ENCODE results near the gene KIF1A. TPM values are rescaled to one million over a fixed set of nuclear protein-coding genes. Genes with fewer than 3 reads are reported as not detected.

Gene KIF1A
- total RNA-seq, 1 donor: not detected

DNA sequence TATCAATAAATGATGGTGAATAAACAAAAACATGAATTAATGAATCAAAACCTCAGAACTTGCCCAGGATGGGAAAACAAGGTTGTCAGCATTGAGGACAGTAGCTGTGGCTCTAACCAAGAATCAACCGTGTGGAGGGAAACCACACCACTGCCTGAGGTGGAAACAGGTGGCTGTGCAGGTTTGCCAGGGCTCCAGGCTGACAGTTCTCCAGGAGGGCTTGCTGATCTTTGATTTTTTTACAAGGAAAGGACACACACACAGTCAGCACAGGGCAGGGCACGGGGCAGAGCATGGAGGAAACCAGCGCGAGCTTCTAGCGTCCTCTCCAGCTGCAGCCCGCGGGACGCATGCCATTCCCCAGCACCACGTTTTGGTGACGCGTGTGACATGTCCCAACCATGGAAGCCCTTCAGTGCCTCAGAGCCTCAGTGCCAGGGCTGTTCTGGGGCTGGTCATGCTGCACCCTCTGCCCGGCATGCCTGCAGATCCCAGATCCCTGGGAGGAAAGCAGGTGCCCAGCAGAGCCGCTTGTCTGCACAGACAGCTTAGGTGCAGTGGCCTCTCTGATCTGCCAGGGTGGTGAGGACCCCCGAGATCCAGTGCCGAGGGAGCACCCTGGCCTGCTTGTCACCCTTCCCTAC is 32.8 kb upstream of the KIF1A start:
- no peak overlapping the region for H3K4me3 ChIP-seq (ENCODE audit: insufficient read depth, low read length)
- H3K27me3 ChIP-seq (ENCODE audit: insufficient read depth, low read length): peaks cover 3% of the 10 kb centered on the region
- H3K36me3 ChIP-seq (ENCODE audit: insufficient read depth, low read length): no peaks in the 10 kb centered on the region
- DNase-seq (ENCODE audit: insufficient read length, low spot score, missing footprints): peak; percentile 71
- no peak overlapping the region for H3K27ac ChIP-seq (ENCODE audit: low read depth, low read length)
- H3K4me2 ChIP-seq (ENCODE audit: insufficient read depth, low read length): no peak overlapping the region
- no peaks in the 10 kb centered on the region for H3K9me3 ChIP-seq (ENCODE audit: low read depth, low read length)
- no peaks in the 10 kb centered on the region for H3K79me2 ChIP-seq (ENCODE audit: insufficient read depth, low read length)
- no peak overlapping the region for H2AFZ ChIP-seq (ENCODE audit: low read length)
- TF ChIP-seq, protein P1, sequence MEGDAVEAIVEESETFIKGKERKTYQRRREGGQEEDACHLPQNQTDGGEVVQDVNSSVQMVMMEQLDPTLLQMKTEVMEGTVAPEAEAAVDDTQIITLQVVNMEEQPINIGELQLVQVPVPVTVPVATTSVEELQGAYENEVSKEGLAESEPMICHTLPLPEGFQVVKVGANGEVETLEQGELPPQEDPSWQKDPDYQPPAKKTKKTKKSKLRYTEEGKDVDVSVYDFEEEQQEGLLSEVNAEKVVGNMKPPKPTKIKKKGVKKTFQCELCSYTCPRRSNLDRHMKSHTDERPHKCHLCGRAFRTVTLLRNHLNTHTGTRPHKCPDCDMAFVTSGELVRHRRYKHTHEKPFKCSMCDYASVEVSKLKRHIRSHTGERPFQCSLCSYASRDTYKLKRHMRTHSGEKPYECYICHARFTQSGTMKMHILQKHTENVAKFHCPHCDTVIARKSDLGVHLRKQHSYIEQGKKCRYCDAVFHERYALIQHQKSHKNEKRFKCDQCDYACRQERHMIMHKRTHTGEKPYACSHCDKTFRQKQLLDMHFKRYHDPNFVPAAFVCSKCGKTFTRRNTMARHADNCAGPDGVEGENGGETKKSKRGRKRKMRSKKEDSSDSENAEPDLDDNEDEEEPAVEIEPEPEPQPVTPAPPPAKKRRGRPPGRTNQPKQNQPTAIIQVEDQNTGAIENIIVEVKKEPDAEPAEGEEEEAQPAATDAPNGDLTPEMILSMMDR (IDR thresholded peaks at IDR 0.05; ENCODE audit: extremely low read depth, low read depth, low read length): no peak
- H3K4me1 ChIP-seq (ENCODE audit: insufficient read depth, low read length): no peaks in the 10 kb centered on the region
- peaks cover 2% of the 10 kb centered on the region for H4K20me1 ChIP-seq (ENCODE audit: insufficient read depth, low read length)

DNA sequence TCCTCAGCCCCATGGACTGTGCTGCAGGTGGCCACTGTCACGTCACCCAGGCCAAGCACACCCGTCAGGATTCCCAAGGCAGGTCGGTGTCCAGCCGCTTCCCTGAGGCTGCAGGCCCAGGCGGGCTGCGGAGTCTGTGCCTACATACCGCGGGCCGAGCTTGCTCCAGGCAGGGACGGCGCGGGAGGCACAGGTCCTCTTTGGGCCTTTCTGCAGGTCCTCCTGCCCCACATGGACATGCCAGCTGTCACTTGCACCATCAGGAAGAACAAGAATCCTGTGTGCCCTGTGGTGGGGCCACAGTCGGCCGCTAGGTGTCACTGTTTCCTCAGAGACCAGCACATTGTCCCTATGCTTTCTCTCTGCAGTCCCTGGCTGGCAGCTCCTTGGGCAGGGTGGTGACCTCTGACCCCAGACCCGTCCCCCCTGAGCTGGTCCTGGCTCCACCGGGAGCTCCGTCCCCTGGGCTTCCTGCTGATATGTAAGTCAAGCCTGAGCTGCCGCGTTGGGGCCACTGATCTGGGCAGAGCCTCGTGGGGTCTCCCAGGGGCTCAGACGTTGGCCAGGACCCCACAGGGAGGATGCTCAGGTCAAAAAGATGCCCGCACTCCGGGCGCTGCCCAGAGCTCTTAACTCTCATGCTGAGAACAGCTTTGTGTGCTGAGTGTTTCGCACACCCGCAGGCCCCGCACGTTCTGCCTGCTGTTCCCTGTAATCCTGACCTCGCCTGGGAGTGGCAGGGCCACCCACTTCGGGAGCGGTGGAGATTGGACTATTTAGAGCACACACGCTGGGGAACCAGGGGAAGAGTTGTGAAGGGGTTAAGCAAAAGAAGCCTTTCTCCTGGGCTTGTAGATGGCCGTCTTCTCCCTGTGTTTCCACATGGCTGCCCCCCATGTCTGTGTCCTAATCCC is 31.3 kb upstream of the KIF1A start:
- Histone ChIP-seq H3K27me3 (ENCODE audit: insufficient read depth, low read length) (peaks cover 3% of the 10 kb centered on the region), H2AFZ (ENCODE audit: low read length) (no peak overlapping the region)

DNA sequence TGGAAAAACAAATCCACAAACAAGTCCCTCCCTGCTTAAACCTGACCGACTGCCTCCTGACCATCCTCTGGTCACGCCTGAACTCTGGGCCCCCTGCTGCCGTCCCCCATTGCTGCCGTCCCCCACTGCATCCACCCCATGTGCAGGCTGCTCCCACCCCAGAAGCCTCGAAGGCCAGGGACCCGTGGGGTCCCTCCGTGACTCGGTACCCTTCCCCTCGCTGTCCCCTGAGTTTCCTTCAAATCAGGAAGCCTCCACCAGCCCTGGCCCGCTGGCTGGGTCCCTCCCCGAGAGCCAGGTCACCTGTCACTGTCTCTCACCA is 30.7 kb upstream of the KIF1A start:
- TF ChIP-seq, protein P1 (IDR thresholded peaks at IDR 0.05; ENCODE audit: extremely low read depth, low read depth, low read length): no peak
- Histone ChIP-seq H3K27ac (ENCODE audit: low read depth, low read length) (no peak overlapping the region), H3K9me3 (ENCODE audit: low read depth, low read length) (no peaks in the 10 kb centered on the region), H2AFZ (ENCODE audit: low read length) (no peak overlapping the region), H3K27me3 (ENCODE audit: insufficient read depth, low read length) (peaks cover 3% of the 10 kb centered on the region), H3K4me1 (ENCODE audit: insufficient read depth, low read length) (no peaks in the 10 kb centered on the region), H3K79me2 (ENCODE audit: insufficient read depth, low read length) (no peaks in the 10 kb centered on the region), H3K36me3 (ENCODE audit: insufficient read depth, low read length) (no peaks in the 10 kb centered on the region), H4K20me1 (ENCODE audit: insufficient read depth, low read length) (peaks cover 2% of the 10 kb centered on the region), H3K4me2 (ENCODE audit: insufficient read depth, low read length) (no peak overlapping the region), H3K4me3 (ENCODE audit: insufficient read depth, low read length) (no peak overlapping the region)
- peak; percentile 51 for DNase-seq (ENCODE audit: insufficient read length, low spot score, missing footprints)

More for the DNA sequence above, 31.3 kb upstream of the KIF1A start:
- no peak overlapping the region for H3K27ac ChIP-seq (ENCODE audit: low read depth, low read length)
- TF ChIP-seq, protein P1 (IDR thresholded peaks at IDR 0.05; ENCODE audit: extremely low read depth, low read depth, low read length): peak; percentile 91
- H3K9me3 ChIP-seq (ENCODE audit: low read depth, low read length): no peaks in the 10 kb centered on the region
- no peaks in the 10 kb centered on the region for H3K79me2 ChIP-seq (ENCODE audit: insufficient read depth, low read length)
- no peak overlapping the region for H3K4me2 ChIP-seq (ENCODE audit: insufficient read depth, low read length)
- peaks cover 2% of the 10 kb centered on the region for H4K20me1 ChIP-seq (ENCODE audit: insufficient read depth, low read length)
- no peaks in the 10 kb centered on the region for H3K4me1 ChIP-seq (ENCODE audit: insufficient read depth, low read length)
- peak; percentile 99 for DNase-seq (ENCODE audit: insufficient read length, low spot score, missing footprints)
- H3K4me3 ChIP-seq (ENCODE audit: insufficient read depth, low read length): no peak overlapping the region
- H3K36me3 ChIP-seq (ENCODE audit: insufficient read depth, low read length): no peaks in the 10 kb centered on the region

DNA sequence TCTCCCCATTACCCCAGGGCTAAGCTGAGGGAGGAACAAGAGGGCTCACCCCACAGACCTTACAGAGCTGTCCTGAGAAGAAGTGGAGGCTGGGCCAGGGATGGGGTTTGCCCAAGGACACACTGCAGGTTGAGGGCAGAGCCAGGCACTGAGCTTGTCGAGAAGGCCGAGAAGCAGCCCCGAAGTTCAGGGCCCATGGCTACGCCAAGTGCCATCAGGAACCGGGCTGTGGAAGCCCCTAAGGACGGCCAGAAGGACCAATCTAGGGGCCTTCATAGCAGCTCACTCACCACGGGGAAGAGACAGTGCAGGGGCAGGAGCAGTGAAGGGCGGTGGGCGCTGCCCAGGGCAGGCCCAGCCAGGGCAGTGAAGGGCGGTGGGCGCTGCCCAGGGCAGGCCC is 30.0 kb upstream of the KIF1A start:
- Histone ChIP-seq H3K36me3 (ENCODE audit: insufficient read depth, low read length) (no peaks in the 10 kb centered on the region), H3K79me2 (ENCODE audit: insufficient read depth, low read length) (no peaks in the 10 kb centered on the region), H2AFZ (ENCODE audit: low read length) (no peak overlapping the region), H4K20me1 (ENCODE audit: insufficient read depth, low read length) (peaks cover 2% of the 10 kb centered on the region), H3K9me3 (ENCODE audit: low read depth, low read length) (no peaks in the 10 kb centered on the region), H3K4me1 (ENCODE audit: insufficient read depth, low read length) (no peaks in the 10 kb centered on the region), H3K27me3 (ENCODE audit: insufficient read depth, low read length) (peaks cover 3% of the 10 kb centered on the region), H3K4me3 (ENCODE audit: insufficient read depth, low read length) (no peak overlapping the region), H3K27ac (ENCODE audit: low read depth, low read length) (no peak overlapping the region), H3K4me2 (ENCODE audit: insufficient read depth, low read length) (no peak overlapping the region)
- TF ChIP-seq, protein P1 (IDR thresholded peaks at IDR 0.05; ENCODE audit: extremely low read depth, low read depth, low read length): no peak
- DNase-seq (ENCODE audit: insufficient read length, low spot score, missing footprints): peak; percentile 30

All from osteoblast (primary cell).